Hepatocyte (in vitro differentiated cells): ENCODE results near the gene CTR9. TPM values are rescaled to one million over a fixed set of nuclear protein-coding genes. Genes with fewer than 3 reads are reported as not detected.

Source experiments
- DNase-seq: peaks from one replicate; pipeline ENCODE4 v3.0.0-alpha.2; 2016; ENCODE audit warnings: low spot score
- H2AFZ ChIP-seq: fragments of 200-600 bp; sonication (generic); 2 replicates; pipeline ENCODE4 v1.6.0; 2016; ENCODE audit warnings: antibody characterized with exemption, mild to moderate bottlenecking
- H3K27ac ChIP-seq: fragments of 200-600 bp; sonication (generic); 2 replicates; pipeline ENCODE4 v1.5.1; 2016; ENCODE audit warnings: mild to moderate bottlenecking
- H3K27me3 ChIP-seq: fragments of 200-600 bp; sonication (generic); 2 replicates; pipeline ENCODE4 v1.6.1; 2016
- H3K36me3 ChIP-seq: fragments of 200-600 bp; sonication (generic); replicated peaks from 2 replicates; pipeline ENCODE4 v1.5.1; 2016; ENCODE audit warnings: low read depth; ENCODE audit not compliant: insufficient read depth
- H3K4me1 ChIP-seq: fragments of 200-600 bp; sonication (generic); 2 replicates; pipeline ENCODE4 v1.5.1; 2016; ENCODE audit warnings: mild to moderate bottlenecking, moderate library complexity; ENCODE audit not compliant: insufficient read depth
- H3K4me2 ChIP-seq: fragments of 200-600 bp; sonication (generic); 2 replicates; pipeline ENCODE4 v1.6.0; 2016
- H3K4me3 ChIP-seq: fragments of 200-600 bp; sonication (generic); 2 replicates; pipeline ENCODE4 v1.5.1; 2016; ENCODE audit warnings: mild to moderate bottlenecking
- H3K79me2 ChIP-seq: fragments of 200-600 bp; sonication (generic); 2 replicates; pipeline ENCODE4 v1.6.0; 2017; ENCODE audit warnings: mild to moderate bottlenecking
- H3K9me2 ChIP-seq: fragments of 200-600 bp; sonication (generic); replicated peaks from 2 replicates; pipeline ENCODE4 v1.6.0; 2017; ENCODE audit warnings: mild to moderate bottlenecking; ENCODE audit not compliant: insufficient read depth
- H3K9me3 ChIP-seq: fragments of 200-600 bp; sonication (generic); 2 replicates; pipeline ENCODE4 v1.5.1; 2016; ENCODE audit warnings: low read depth, mild to moderate bottlenecking
- H4K20me1 ChIP-seq: fragments of 200-600 bp; sonication (generic); 2 replicates; pipeline ENCODE4 v1.6.0; 2016; ENCODE audit warnings: mild to moderate bottlenecking; ENCODE audit not compliant: insufficient read depth, poor library complexity, severe bottlenecking
- CTCF ChIP-seq: fragments of 200-600 bp; sonication (generic); IDR thresholded peaks from 2 replicates; pipeline ENCODE4 v1.5.1; 2016; ENCODE audit warnings: antibody characterized with exemption, mild to moderate bottlenecking; ENCODE audit not compliant: poor library complexity
- EZH2 ChIP-seq: fragments of 200-600 bp; sonication (generic); IDR thresholded peaks from 2 replicates; pipeline ENCODE4 v1.6.1; 2016; ENCODE audit warnings: antibody characterized with exemption, mild to moderate bottlenecking, borderline replicate concordance
- EZH2phosphoT487 ChIP-seq: fragments of 200-600 bp; sonication (generic); IDR thresholded peaks from one replicate; pipeline ENCODE4 v1.6.1; 2018; ENCODE audit warnings: antibody characterized with exemption, mild to moderate bottlenecking, low read depth, moderate library complexity; ENCODE audit not compliant: unreplicated experiment, severe bottlenecking
- WGBS: methylation state at CpG from one replicate; pipeline ENCODE4 v1.1.6; 2016; ENCODE audit warnings: low lambda C conversion rate; ENCODE audit errors: missing lambda C conversion rate; 5-methylcytosine and 5-hydroxymethylcytosine counted together
- polyA plus RNA-seq: library from polyadenylated mRNA; unstranded; fragments of >200 nt; fragmentation: Nextera tagmentation; extraction: Ambion mirVana; gene quantifications from 2 replicates; pipeline ENCODE4 v1.2.1, GENCODE V29; 2016
- total RNA-seq: library from RNA; depleted of rRNA; stranded (reverse); fragments of >200 nt; gene quantifications from 2 replicates; pipeline ENCODE4 v1.2.3, GENCODE V29; 2014

CTR9 gene
- total and polyA plus RNA-seq, 2 experiments from 2014 or later = 24.4 to 28.0 TPM

- TF ChIP-seq CTCF (no peak), EZH2 (no peak), EZH2phosphoT487 (no peak)
- peak overlapping the region; percentile 77 for H3K4me2 ChIP-seq
These were observed 23.7 kb upstream of the CTR9 start for GRCh38 chr11:10727146-10727851.

DNA sequence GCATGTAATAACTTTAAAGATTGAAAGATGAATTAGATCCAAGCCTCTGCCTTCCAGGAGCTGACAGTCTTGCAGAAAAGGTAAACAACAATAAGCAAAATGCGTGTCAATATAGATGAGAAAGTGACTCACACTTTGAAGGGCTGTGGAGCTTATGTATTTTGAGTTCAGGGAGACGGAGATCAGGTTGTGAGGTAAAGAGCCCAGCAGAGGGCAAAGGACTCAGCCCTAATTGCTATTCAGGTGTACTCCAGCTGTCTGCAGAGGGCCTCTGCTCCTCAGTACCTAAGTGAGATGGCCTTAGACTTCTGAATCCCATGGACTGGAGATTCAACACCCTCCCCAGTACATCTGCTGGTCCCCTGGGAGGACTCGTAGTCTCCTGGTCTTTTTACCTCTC lies 22.9 kb upstream of the CTR9 start:
- no peak overlapping the region for H2AFZ ChIP-seq
- TF ChIP-seq CTCF (no peak), EZH2 (no peak), EZH2phosphoT487 (no peak)
- peaks cover 12% of the 10 kb centered on the region for H3K4me1 ChIP-seq
- no peaks in the 10 kb centered on the region for H3K79me2 ChIP-seq
- H3K27ac ChIP-seq = peak overlapping the region; percentile 31
- no peak overlapping the region for H3K4me3 ChIP-seq
- no peaks in the 10 kb centered on the region for H3K27me3 ChIP-seq
- no peaks in the 10 kb centered on the region for H4K20me1 ChIP-seq
- no peaks in the 10 kb centered on the region for H3K36me3 ChIP-seq
- WGBS = 66% methylated on average over 3 of the region's 3 CpGs
- H3K9me3 ChIP-seq = no peaks in the 10 kb centered on the region
- no peak for DNase-seq
- H3K9me2 ChIP-seq = no peaks in the 10 kb centered on the region
- peak overlapping the region; percentile 77 for H3K4me2 ChIP-seq

More at GRCh38 chr11:10727146-10727851, 23.7 kb upstream of the CTR9 start:
- Histone ChIP-seq H3K36me3 (no peaks in the 10 kb centered on the region), H3K27ac (peak overlapping the region; percentile 53), H2AFZ (no peak overlapping the region), H3K4me3 (no peak overlapping the region), H4K20me1 (no peaks in the 10 kb centered on the region), H3K79me2 (no peaks in the 10 kb centered on the region), H3K4me1 (peaks cover 12% of the 10 kb centered on the region), H3K9me2 (no peaks in the 10 kb centered on the region), H3K27me3 (no peaks in the 10 kb centered on the region), H3K9me3 (no peaks in the 10 kb centered on the region)
- peak; percentile 34 for DNase-seq
- WGBS = 48% methylated on average over 4 of the region's 4 CpGs

DNA sequence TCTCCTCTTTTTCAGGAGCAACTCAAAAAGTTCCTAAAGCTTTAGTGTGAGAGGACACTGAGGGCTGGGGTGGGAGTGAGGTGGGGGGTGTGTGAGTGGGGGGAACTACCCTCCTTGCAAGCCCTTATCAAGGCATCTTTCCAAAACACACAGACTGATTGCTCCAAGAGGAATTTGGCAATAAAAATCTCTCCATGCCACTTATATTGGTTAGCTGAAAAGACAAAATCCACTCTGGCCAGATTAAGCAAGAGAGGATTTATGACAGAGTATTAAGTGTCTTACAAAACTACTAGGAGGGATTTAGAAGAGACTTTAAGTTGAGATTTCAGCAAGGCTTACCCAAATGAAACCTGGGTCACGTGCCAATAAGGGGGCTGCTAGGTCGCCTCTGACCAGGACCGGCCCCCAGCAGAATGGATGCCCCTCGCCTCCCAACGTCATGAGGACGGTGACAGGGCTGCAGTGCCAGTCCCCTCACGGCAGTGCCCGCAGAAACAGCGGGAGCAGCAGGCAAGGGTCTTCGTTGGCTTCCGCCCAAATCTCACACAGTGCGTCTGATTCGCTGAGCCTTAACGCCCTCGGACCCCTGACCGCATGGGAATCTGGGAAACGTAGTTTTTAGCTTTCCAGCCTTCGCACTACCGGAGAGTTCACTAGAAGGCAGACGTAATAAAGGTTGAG lies 22.1 kb upstream of the CTR9 start:
- Histone ChIP-seq H4K20me1 (no peaks in the 10 kb centered on the region), H3K27ac (peak overlapping the region; percentile 61), H3K36me3 (no peaks in the 10 kb centered on the region), H2AFZ (peak overlapping the region; percentile 29), H3K4me2 (peak overlapping the region; percentile 77), H3K9me2 (no peaks in the 10 kb centered on the region), H3K4me1 (peaks cover 12% of the 10 kb centered on the region), H3K4me3 (peak overlapping the region; percentile 11), H3K9me3 (no peaks in the 10 kb centered on the region), H3K27me3 (no peaks in the 10 kb centered on the region), H3K79me2 (no peaks in the 10 kb centered on the region)
- DNase-seq = peak; percentile 53
- TF ChIP-seq EZH2phosphoT487 (no peak), EZH2 (no peak), CTCF (no peak)
- WGBS = 4% methylated on average over 20 of the region's 20 CpGs
